Activated CD8-positive, alpha-beta memory T cell treated with anti-CD3 and anti-CD28 coated beads for 24 hours (primary cell): ENCODE results near the gene NAPB.

Experiments
- DNase-seq: peaks from one replicate; pipeline ENCODE4 v3.0.0-alpha.2; 2020

NAPB gene

GRCh38 chr20:23437126-23437899 lies 16.0 kb upstream of the NAPB start:
- no peak for DNase-seq

- DNase-seq: no peak
These were observed 15.4 kb upstream of the NAPB start for GRCh38 chr20:23436681-23437080.

DNA sequence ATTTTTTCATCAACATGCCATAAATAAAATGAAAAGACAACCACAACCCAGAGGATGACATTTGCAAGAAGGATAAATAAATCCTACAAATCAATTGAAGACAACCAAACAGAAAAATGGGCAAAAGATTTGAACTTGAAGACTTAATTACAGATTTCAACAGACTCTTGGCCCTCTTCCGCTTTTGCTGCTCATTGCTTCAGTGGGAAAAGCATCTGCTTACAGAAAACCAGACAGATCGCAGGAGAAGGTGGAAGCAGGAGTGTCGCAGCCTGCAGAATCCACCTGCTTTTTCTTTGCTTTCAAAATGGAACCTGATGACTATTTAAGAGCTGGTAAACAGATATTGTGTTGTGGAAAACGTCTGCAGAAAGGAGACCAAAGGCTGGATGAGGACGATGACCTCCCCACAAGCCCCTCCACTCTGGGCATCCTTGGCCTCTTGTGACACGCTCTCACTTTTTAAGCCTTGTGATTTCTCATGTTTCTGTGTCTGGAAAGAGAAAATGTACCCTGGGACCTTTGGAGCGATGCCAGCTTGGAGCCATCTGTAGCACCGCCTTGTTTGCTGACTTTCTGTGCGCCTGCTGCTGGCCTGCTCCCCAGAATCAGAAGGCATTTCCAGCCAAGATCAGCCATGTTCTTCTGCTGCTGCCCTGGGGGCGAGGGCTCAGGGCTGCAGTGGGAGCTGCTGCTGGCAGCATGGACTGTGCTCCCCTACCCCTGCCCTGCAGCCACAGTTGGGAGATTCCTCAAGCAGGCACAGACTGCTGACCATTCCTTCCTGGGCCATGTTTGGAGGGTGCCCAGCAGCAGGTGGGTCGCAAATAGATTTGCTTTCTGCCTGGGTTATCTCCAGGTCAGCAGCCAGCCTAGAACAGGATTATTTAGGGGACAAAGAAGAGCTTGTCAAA lies 14.6 kb upstream of the NAPB start:
- DNase-seq: no peak

DNA sequence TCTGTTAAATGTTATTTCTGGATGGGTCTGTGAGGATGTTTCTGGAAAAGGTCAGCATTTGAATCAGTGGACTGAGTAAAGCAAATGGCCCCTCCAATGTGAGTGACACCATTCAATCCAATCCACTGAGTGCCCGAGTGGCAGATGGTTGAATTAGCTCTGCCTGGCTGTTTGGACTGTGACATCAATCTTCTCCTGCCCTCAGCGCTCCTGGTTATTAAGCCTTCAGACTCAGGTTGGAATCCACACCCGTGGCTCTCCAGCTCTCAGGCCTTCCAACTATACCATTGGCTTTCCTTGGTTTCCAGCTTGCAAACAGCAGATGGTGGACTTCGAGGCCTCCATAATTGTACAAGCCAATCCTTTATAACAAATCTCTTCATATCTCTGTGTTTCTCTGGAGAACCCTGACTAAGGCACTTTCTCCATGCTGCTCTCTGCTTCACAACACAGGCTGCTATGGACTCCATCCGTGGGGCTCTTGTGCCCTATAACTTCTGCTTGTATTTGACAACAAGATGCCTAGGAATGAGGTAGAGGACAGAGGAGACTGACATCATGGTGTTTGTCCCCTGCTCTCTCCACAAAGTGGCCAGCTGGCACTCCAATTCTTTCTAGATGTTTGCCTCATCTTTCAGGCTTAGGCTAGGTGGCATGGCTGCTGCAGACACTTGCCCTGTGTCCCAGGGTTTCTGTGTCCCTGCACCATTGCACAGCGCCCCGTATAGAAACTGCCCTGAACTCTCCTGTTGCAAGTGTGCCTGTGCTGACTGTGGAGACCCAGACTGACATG lies 13.4 kb upstream of the NAPB start:
- no peak for DNase-seq

DNA sequence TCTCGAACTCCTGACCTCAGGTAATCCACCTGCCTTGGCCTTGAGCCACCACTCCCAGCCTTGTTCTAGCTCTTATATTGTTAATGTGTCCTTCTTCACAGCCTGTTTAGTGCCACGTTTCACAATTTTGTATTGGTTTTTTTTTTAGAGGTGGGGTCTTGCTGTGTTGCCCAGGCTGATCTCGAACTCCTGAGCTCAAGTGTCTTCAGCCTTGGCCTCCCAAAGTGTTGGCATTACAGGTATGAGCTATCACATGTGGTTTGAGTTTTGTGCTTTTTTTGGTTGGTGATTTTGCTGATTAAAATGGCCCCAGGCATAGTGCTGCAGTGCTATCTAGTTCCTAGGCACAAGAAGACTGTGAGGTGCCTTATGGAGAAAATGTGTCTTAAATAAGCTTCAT lies 12.3 kb upstream of the NAPB start:
- no peak for DNase-seq

DNA sequence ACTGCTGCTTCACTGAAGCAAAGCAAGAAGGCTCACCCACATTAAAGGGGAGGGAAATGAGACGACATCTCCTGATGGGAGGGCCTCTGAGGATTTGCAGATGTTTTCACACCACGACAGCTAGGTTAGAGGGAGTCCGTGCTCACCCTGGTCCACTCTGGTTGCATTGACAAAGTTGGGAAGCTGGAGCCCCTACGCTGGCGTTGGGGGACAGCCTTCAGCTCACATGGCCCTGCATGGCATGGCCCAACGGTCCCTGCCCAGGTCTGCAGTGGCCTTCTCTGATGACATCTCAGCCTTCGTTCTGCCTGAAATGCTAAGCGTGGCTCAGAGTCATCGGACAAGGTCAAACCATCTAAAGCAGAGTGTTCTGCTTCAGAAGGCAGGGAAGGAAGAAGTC lies 3.8 kb upstream of the NAPB start:
- no peak for DNase-seq

- peak; percentile 75 for DNase-seq
These were observed 1.0 kb downstream of the NAPB start for GRCh38 chr20:23419995-23420901.

DNA sequence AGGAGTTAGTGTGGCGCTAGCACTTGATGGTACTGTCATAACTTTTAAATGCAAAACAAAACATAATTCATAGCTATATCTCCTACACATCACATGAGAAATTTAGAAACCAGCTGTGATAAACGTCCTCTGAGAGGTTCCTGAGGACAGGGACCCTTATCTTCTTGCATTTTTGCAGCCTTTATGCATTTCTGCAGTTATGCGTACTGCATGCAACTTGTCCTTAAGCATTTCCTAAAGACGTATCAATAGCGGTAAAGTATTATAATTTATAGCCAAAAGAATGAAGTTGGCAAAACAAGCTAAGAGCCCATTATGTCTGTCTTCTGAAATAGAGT lies 1.7 kb downstream of the NAPB start:
- DNase-seq: no peak

GRCh38 chr20:23417861-23418260 lies 3.4 kb downstream of the NAPB start:
- no peak for DNase-seq

DNA sequence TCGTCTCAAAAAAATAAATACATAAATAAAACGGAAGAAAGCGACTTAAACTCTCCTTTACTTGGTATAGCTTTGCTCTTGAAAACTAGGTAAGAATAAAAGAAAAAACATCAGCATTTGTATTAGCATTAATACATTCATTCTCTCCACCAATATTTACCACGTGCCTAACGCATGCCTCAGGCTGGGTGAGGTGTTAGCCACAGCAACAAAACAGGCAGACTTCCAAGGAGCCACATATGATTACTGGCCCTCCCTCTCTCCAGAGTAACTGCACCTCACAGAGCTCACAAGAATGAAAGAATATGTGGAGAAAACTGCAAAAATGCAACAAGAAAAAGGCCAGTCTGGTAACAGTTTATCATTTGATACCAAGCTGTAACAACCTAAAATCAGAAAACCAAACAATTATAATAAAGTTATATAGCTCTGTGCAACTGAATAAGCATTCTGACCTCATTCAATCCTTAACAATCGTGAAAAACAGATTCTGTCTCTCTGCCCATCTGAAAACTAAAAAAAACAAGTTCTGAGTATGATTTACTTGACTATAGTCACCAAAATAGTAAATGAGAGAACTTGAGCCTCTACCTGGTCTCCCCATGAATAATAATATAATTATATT lies 5.2 kb downstream of the NAPB start:
- no peak for DNase-seq

- no peak for DNase-seq
These were observed 5.7 kb downstream of the NAPB start for GRCh38 chr20:23415555-23415954.

- no peak for DNase-seq
These were observed 6.6 kb downstream of the NAPB start for GRCh38 chr20:23414526-23415188.

DNA sequence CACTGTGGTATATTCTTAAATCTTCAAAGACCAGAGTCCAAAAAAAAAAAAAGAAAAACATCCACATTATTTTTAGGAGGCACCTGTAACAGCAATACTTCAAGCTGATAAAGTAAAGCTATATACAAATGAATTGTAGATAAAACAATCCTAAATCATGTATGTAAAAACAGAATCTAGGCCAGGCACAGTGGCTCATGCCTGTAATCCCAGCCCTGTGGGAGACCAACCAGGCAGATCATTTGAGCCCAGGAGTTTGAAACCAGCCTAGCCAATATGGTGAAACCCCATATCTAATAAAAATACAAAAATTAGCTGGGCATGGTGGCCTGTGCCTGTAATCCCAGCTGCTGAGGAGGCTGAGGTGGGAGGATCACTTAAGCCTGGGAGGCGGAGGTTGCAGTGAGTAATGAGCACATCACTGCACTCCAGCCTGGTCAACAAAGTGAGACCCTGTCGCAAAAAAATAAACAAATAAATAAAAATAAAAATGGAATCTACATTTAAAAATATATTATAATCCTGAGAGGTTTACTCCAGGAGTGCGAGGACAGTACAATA lies 7.3 kb downstream of the NAPB start:
- DNase-seq: no peak

DNA sequence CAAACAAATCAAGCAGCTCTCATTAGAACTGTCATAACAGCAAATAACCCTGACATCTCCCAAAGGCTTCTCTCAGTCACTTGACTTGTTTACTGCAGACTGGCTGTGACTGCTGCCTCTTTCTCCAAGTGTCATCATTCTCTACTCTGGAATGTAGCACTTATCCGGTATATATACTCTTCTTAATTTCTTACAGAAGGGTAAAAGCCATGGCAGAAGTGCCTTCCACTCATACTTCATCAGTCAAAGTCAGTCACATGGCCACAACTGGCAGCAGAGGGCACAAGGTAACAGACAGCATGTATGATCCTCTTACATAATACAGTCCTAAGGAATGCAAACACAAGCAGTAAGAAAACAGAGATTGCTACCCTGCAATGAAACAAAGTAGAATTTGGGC lies 9.3 kb downstream of the NAPB start:
- DNase-seq: no peak

DNA sequence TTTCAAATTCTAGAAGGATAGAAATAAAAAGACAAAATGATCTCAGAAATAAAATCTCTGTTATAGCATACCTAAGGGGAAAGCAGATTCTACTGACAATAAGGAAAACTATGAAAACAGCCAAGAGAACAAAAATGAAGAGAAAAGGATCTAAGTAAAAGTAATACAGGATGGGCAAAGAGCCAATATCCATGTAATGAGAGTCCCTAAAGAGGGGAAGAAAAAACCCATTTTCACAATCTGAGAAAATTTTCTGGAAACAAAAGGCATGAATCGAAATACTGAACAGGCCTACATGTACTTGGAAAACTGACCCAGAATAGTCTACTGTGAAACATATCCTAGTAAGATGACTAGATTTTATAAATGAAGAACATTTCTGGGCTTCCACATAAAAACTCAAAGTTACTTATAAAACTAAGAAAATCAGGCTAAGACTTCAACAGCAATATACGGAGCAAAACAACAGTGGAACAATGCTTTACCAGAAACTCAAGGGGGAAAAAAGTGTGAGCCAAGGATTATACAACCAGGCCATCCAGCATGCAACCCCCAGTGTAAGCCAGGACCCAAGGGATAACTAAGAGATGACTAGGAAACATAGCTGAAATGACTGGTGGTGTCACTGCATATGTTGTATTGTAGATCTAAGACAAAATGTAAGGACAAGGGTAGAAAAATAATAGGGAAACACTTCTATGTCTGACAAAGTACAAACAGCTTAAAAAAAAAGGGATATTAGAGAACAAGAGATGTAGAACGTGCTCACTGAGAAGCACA lies 10.2 kb downstream of the NAPB start:
- no peak for DNase-seq

DNA sequence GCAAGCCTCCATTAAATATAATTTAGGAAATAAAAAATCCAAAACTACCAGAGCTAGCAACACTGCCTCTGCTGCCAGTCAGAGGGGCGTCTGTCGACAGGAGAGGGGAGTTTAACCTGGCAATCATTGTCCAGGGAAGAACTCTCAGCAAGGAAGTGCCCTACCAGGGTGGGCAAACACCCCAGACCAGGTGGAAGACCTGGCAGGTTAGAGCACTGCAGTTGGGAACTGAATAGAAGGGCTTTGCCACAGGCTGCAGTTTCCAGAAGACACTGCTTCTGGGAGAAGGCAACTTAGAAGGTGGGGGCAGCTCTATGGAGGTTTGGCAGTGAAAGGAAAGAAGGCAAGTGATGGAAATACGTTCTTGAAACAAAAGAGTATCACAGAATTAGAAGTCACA lies 11.5 kb downstream of the NAPB start:
- no peak for DNase-seq

GRCh38 chr20:23408957-23409356 lies 12.3 kb downstream of the NAPB start:
- no peak for DNase-seq

DNA sequence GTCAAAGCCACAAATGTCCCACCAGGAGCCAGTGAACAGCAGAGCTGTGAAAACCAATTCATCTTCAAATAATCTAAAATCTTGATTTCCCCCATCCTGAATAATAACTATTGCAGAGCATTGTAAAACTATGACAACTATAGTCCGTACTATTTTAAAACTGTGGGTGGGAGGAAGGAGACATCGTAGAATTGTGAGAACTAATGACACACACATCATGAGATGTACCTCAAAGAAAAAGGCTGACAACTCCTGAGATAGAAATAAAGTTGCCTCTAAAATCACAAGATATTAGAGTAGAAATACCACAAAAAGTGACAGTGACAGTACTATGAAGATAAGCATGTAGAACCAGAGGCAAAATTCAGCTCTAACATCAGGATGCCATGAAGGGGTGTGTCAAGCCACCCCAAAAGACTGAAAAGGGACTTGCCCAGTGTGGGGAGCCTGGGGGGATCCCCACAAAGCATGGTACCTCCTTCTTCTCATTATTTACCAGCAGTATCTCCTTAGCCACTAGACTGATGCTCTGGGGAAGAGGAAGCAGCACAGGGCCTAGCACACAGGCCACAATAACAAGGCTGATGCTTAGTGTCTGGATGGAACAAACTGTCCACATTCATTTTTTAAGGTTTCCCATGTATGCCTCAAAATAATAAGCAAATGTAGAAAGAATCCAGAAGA lies 13.4 kb downstream of the NAPB start:
- DNase-seq: no peak

DNA sequence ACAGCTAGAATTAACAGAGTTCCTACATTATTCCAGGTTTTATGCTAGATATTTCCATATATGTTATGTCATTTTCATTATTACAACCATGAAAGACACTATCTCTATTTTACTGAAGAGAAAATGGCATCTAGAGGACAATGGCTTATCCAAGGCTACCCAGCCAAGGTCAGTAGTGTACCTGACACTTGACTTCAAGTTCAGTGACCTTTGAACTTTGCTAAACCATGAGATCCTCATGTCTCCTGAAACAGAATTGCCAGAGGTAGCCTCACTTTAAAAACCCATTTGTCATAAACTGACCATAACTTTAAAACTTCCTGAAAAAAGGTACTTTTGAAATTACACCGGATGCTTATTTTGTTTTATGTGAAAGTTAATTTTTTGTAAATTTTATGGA lies 14.4 kb downstream of the NAPB start:
- DNase-seq: no peak

DNA sequence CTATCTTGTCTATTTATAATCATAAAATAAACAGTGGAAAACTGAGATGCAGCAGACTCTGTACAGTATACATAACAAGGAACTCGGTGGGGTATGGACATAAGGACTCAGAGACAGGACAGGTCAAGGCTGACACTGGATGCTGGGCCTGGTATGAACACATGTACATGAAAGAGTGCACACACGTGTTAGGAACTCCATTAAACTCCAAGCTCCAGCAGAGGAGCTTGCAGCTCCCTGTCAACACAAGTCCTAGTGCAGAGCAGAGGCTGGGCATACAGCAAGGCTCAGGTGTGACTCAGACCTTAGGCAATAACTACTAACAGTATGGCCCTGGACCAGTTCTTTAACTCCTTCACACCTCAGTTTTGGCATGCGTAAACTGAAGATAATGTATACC lies 17.1 kb downstream of the NAPB start:
- no peak for DNase-seq
